BLaER1 treated with 17β-estradiol and CSF1 and Interleukin-3, amounts not matched to agents 10 nM and 100 nM (cell line): Measurements from ENCODE around the gene TCP10L.

Experiments
- H3K27ac ChIP-seq, 11 experiments: shearing (Covaris generic); formaldehyde crosslinking; 2 replicates each; pipeline ENCODE4 v1.8.1; 2022
- H3K27me3 ChIP-seq, 11 experiments: shearing (Covaris generic); formaldehyde crosslinking; 2 replicates each; pipeline ENCODE4 v1.8.1; 2022
- H3K36me3 ChIP-seq, 11 experiments: shearing (Covaris generic); formaldehyde crosslinking; 2 replicates each; pipeline ENCODE4 v1.8.1; 2022
- H3K4me1 ChIP-seq, 10 experiments: shearing (Covaris generic); formaldehyde crosslinking; 2 replicates each; pipeline ENCODE4 v1.8.1; 2022
- H3K4me2 ChIP-seq, 11 experiments: shearing (Covaris generic); formaldehyde crosslinking; 2 replicates each; pipeline ENCODE4 v1.8.1; 2022
- H3K4me3 ChIP-seq, 10 experiments: shearing (Covaris generic); formaldehyde crosslinking; 2 replicates each; pipeline ENCODE4 v1.8.1; 2022
- H3K9ac ChIP-seq, 11 experiments: shearing (Covaris generic); formaldehyde crosslinking; 2 replicates each; pipeline ENCODE4 v1.8.1; 2022
- H3K9me3 ChIP-seq, 11 experiments: shearing (Covaris generic); formaldehyde crosslinking; replicated peaks in 1 of 11; 2 replicates each; pipeline ENCODE4 v1.8.1; 2022
- H4K20me1 ChIP-seq, 11 experiments: shearing (Covaris generic); formaldehyde crosslinking; 2 replicates each; pipeline ENCODE4 v1.8.1; 2022
- Cebpa-rat ChIP-seq, 11 experiments: shearing (Covaris generic); IDR thresholded peaks; 2 replicates each; pipeline ENCODE4 v1.8.1; 2022

The TCP10L gene

GRCh38 chr21:32576011-32576410 lies 9.3 kb downstream of the TCP10L start:
- H4K20me1 ChIP-seq = no peaks in the 10 kb centered on the region; a peak in 1 of 22 replicates
- no peak for TF ChIP-seq Cebpa-rat (IDR thresholded peaks at IDR 0.05)
- H3K27ac ChIP-seq = no peak overlapping the region
- no peak overlapping the region for H3K4me3 ChIP-seq
- peaks cover 0 to 12% (median 0%) of the 10 kb centered on the region in 11 experiments; a peak in 7 of 22 replicates for H3K36me3 ChIP-seq
- H3K27me3 ChIP-seq = no peaks in the 10 kb centered on the region
- H3K4me1 ChIP-seq = peaks cover 0 to 13% (median 8%) of the 10 kb centered on the region in 10 experiments; a peak in 13 of 20 replicates
- H3K9me3 ChIP-seq = peaks cover 0 to 11% (median 0%) of the 10 kb centered on the region in 11 experiments; a peak in 4 of 22 replicates
- no peak overlapping the region for H3K9ac ChIP-seq
- no peak overlapping the region for H3K4me2 ChIP-seq

DNA sequence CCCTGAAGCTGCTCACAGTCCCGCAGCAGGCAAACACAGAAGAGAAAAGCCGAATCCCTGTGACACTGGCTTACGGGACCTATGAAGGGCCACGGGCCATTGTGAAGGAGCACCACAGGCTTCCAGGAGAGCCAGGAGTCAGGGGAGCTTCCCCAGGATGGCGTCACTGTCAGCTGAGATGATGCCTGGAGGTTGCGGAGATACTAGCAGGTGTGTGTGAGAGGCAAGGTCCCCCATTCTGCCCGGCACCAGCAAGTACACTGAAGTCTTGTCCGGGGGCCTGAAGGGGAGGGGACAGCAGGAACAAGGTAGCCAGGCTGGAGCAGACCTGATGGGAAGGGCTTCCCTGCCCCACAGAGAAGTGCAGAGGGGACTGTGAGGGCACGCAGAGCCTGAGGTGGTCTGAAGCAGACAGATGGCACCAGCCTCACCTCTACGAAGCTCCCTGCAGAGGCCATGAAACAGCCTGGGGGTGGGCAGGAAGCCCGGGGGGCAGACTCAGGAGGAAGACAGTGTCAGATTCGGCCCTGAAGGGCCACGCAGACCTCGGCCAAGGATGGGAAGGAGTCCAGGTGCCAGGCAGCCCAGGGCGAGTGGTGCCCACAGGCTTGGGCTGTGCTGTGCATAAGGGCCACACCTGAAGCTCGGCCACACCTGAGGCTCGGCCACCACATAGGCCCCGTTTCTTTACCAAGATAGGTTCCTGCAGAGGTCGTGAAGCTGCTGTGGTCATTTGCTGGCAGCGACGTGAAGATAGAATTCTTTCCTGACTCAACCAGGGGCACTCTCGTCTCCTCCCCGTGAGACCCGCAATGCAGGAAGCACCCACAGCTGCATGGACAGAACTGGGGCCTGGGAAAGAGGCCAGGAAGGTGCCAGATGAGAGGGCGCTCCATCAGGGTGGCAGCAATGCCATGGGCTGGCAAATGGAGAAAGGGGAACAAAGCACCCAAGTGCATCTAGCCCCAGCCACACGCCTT lies 10.1 kb downstream of the TCP10L start:
- Histone ChIP-seq H3K4me1 (peaks cover 6 to 21% (median 16%) of the 10 kb centered on the region in 10 experiments; a peak in 19 of 20 replicates), H4K20me1 (peaks cover 0 to 2% (median 0%) of the 10 kb centered on the region in 11 experiments; a peak in 1 of 22 replicates), H3K27ac (no peak overlapping the region), H3K4me2 (no peak overlapping the region), H3K36me3 (peaks cover 0 to 12% (median 0%) of the 10 kb centered on the region in 11 experiments; a peak in 7 of 22 replicates), H3K9ac (no peak overlapping the region), H3K9me3 (peaks cover 0 to 11% (median 0%) of the 10 kb centered on the region in 11 experiments; a peak in 4 of 22 replicates), H3K27me3 (no peaks in the 10 kb centered on the region), H3K4me3 (no peak overlapping the region)
- TF ChIP-seq Cebpa-rat (IDR thresholded peaks at IDR 0.05) = no peak

- Histone ChIP-seq H3K4me3 (no peak overlapping the region), H3K9me3 (peaks cover 0 to 11% (median 0%) of the 10 kb centered on the region in 11 experiments; a peak in 4 of 22 replicates), H3K4me1 (peaks cover 10 to 45% (median 33%) of the 10 kb centered on the region in 10 experiments; a peak in 19 of 20 replicates), H3K27me3 (0 out of 22 replicates have a peak, but pooled peaks cover 0 to under 1% (median 0%) of the 10 kb centered on the region in 11 experiments), H3K4me2 (peak overlapping the region in 10 of 11 experiments; percentile 10 to 55 (median 34); a peak in 16 of 22 replicates), H3K27ac (no peak overlapping the region), H4K20me1 (peaks cover 0 to 5% (median 0%) of the 10 kb centered on the region in 11 experiments; a peak in 1 of 22 replicates), H3K36me3 (peaks cover 0 to 3% (median 0%) of the 10 kb centered on the region in 11 experiments; a peak in 3 of 22 replicates), H3K9ac (no peak overlapping the region)
- no peak for TF ChIP-seq Cebpa-rat (IDR thresholded peaks at IDR 0.05)
Observed at GRCh38 chr21:32572574-32573420, 12.5 kb downstream of the TCP10L start.

GRCh38 chr21:32570456-32570855 lies 14.9 kb downstream of the TCP10L start:
- peak overlapping the region; percentile 9 to 74 (median 60); a peak in 15 of 22 replicates for H3K27ac ChIP-seq
- TF ChIP-seq Cebpa-rat (IDR thresholded peaks at IDR 0.05) = no peak
- H3K36me3 ChIP-seq = no peaks in the 10 kb centered on the region
- H3K9ac ChIP-seq = peak overlapping the region in 10 of 11 experiments; percentile 63 to 76 (median 70); a peak in 14 of 22 replicates
- peaks cover 3 to 16% (median 6%) of the 10 kb centered on the region in 11 experiments; a peak in 19 of 22 replicates for H3K9me3 ChIP-seq
- H4K20me1 ChIP-seq = peaks cover 0 to 5% (median 0%) of the 10 kb centered on the region in 11 experiments; a peak in 1 of 22 replicates
- peaks cover 10 to 52% (median 36%) of the 10 kb centered on the region in 10 experiments; a peak in 19 of 20 replicates for H3K4me1 ChIP-seq
- 0 out of 22 replicates have a peak, but pooled peaks cover 0 to 4% (median 0%) of the 10 kb centered on the region in 11 experiments for H3K27me3 ChIP-seq
- peak overlapping the region; percentile 83 to 96 (median 92) for H3K4me2 ChIP-seq
- H3K4me3 ChIP-seq = peak overlapping the region; percentile 43 to 72 (median 60); a peak in 17 of 20 replicates

DNA sequence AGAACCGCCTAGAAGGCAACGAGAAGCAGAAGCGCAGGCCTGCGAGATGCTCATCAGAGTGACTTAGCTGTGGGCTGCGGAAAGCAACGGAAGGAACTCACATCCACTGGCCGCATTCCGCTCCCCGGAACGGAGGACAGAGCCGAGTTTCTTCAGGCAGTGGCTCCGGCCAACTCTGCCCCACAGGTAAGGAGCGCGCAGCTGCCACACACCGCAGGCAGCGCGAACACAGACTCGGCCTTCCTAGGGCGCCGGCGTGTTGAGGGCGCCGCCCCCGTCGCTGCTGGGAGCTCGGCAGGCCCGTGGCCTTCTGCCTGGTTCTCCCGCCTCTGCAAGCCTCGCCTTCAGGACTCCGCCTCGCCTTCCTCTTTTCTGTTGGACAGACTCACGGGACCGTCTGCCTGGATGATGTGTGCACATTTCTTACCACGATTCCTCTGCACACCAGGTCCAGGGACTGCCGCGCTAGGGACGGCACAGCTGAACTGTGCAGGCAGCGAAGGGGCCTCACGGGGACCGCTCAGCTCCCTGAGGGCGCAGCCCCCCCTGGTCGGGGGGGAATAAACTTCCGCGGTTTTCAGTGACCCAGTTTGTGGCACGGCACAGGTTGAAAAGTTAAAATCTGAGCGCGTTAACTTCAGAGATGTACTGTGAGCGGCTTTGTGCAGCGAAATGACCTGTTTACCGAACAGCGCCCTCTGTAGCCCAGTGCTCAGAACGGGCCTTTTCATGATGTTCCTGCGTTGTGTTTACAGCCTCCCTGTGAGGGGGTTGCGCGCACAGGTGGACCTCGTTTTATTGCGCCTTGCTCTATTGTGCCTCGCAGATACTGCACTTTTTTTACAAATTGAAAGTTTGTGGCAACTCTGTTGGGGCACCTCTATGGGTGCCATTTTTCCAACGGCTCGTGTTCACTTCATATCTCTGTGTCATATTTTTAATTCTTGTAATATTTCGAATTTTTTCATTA lies 15.8 kb downstream of the TCP10L start:
- no peaks in the 10 kb centered on the region for H3K36me3 ChIP-seq
- 0 out of 22 replicates have a peak, but pooled peaks cover 0 to 4% (median 0%) of the 10 kb centered on the region in 11 experiments for H3K27me3 ChIP-seq
- peaks cover 0 to 5% (median 0%) of the 10 kb centered on the region in 11 experiments; a peak in 1 of 22 replicates for H4K20me1 ChIP-seq
- no peak for TF ChIP-seq Cebpa-rat (IDR thresholded peaks at IDR 0.05)
- peaks cover 12 to 25% (median 15%) of the 10 kb centered on the region in 11 experiments for H3K9me3 ChIP-seq
- H3K4me2 ChIP-seq = peak overlapping the region; percentile 83 to 96 (median 92)
- H3K4me3 ChIP-seq = peak overlapping the region; percentile 43 to 72 (median 60)
- peak overlapping the region; percentile 25 to 74 (median 64); a peak in 19 of 22 replicates for H3K27ac ChIP-seq
- H3K4me1 ChIP-seq = peaks cover 10 to 52% (median 36%) of the 10 kb centered on the region in 10 experiments; a peak in 19 of 20 replicates
- H3K9ac ChIP-seq = peak overlapping the region; percentile 63 to 76 (median 71)

DNA sequence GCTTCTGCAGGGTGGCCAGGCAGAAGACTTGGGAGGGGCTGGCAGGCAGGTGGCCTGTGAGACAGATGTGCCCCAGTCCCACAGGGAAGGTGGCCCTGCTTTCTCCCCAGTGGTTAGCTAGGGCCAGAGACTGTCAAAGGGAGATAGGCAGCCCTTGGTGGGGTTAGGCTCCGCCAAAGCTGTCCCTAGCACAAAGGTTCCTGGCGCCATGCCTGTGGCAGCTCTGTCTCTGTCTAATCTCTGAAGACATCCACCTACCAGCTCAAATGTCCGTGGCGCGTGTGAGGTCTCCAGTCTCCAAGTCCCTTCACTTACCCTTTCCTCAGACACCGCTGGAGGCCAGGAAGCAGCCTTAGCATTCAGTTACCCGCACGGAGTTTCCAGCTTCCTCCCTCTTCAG lies 17.7 kb downstream of the TCP10L start:
- H3K4me2 ChIP-seq = peak overlapping the region in 5 of 11 experiments; percentile 19 to 90 (median 27); a peak in 7 of 22 replicates

More for the DNA sequence above, 17.7 kb downstream of the TCP10L start:
- no peak for TF ChIP-seq Cebpa-rat (IDR thresholded peaks at IDR 0.05)
- H4K20me1 ChIP-seq = peaks cover 0 to 5% (median 0%) of the 10 kb centered on the region in 11 experiments; a peak in 1 of 22 replicates
- no peak overlapping the region for H3K27ac ChIP-seq
- H3K9me3 ChIP-seq = peaks cover 17 to 34% (median 22%) of the 10 kb centered on the region in 11 experiments
- H3K36me3 ChIP-seq = no peaks in the 10 kb centered on the region
- no peak overlapping the region for H3K4me3 ChIP-seq
- no peak overlapping the region for H3K9ac ChIP-seq
- 0 out of 22 replicates have a peak, but pooled peaks cover 0 to 4% (median 0%) of the 10 kb centered on the region in 11 experiments for H3K27me3 ChIP-seq
- peaks cover 10 to 48% (median 33%) of the 10 kb centered on the region in 10 experiments; a peak in 19 of 20 replicates for H3K4me1 ChIP-seq
